Panc1 (cell line): ENCODE measurements around the gene MLST8. TPM values are rescaled to one million over a fixed set of nuclear protein-coding genes. Genes with fewer than 3 reads are reported as not detected.
A peak's percentile ranks its signal among the peaks of the same experiment; 100 is the strongest.

Experiments
- ATAC-seq: fragments of 200-7000 bp; cut with Tn5 transposase; 2 replicates; pipeline ENCODE4 v1.9.1; 2020; ENCODE audit warnings: mild to moderate bottlenecking, moderate library complexity
- BruUV-seq: library from RNA; stranded (reverse); fragments of 400-500 nt; replicated peaks from 2 replicates; lab custom pipeline; 2021; lab: Mats Ljungman, UMichigan
- CTCF ChIA-PET: fragments of 300-600 bp; sonication (Branson Sonifier 250); formaldehyde crosslinking; loops from one replicate; lab custom pipeline; 2022; ENCODE audit warnings: antibody characterized with exemption; lab: Charles Lee
- POLR2A ChIA-PET: fragments of 300-600 bp; sonication (Branson Sonifier 250); formaldehyde crosslinking; loops from one replicate; lab custom pipeline; 2022; ENCODE audit warnings: antibody characterized with exemption; lab: Charles Lee
- DNase-seq: peaks from one replicate; pipeline ENCODE4 v3.0.0-alpha.2; 2010; ENCODE audit warnings: low read depth, low spot score
- H3K27ac ChIP-seq: 2 replicates; pipeline ENCODE4 v1.5.1; 2011; ENCODE audit warnings: mild to moderate bottlenecking, low read length, inconsistent platforms
- H3K27me3 ChIP-seq: fragments of 200-500 bp; sonication (Bioruptor generic); 2 replicates; pipeline ENCODE4 v1.6.0; 2014; ENCODE audit warnings: low read length, inconsistent platforms; ENCODE audit not compliant: control insufficient read depth, insufficient read depth
- H3K36me3 ChIP-seq: fragments of 200-500 bp; sonication (Bioruptor generic); 2 replicates; pipeline ENCODE4 v1.5.1; 2014; ENCODE audit warnings: inconsistent platforms, mild to moderate bottlenecking, low read length, moderate library complexity; ENCODE audit not compliant: control insufficient read depth, insufficient read depth
- H3K4me1 ChIP-seq: 2 replicates; pipeline ENCODE4 v1.5.1; 2011; ENCODE audit warnings: inconsistent platforms, mild to moderate bottlenecking, low read length, moderate library complexity; ENCODE audit not compliant: control insufficient read depth, insufficient read depth
- H3K4me3 ChIP-seq, 2 experiments: 2 replicates each; pipeline ENCODE4 v1.5.1; 2011 to 2012; ENCODE audit warnings: low read depth in 2 of 2, low read length in 2 of 2, mild to moderate bottlenecking in 2 of 2, inconsistent platforms in 1 of 2, moderate library complexity in 1 of 2
- H3K9me3 ChIP-seq: fragments of 200-500 bp; sonication (Bioruptor generic); 2 replicates; pipeline ENCODE4 v1.5.1; 2014; ENCODE audit warnings: low read depth, mild to moderate bottlenecking, inconsistent platforms, low read length, moderate library complexity; ENCODE audit not compliant: control insufficient read depth, insufficient read depth
- CTCF ChIP-seq: fragments of 450-650 bp; IDR thresholded peaks from 2 replicates; pipeline ENCODE4 v1.5.1; 2017; ENCODE audit warnings: mild to moderate bottlenecking
- POLR2AphosphoS5 ChIP-seq: IDR thresholded peaks from 2 replicates; pipeline ENCODE4 v1.6.1; 2012; ENCODE audit warnings: mild to moderate bottlenecking, low read depth, low read length, moderate library complexity
- SIN3A ChIP-seq: IDR thresholded peaks from 2 replicates; pipeline ENCODE4 v1.6.1; 2012; ENCODE audit warnings: low read depth, mild to moderate bottlenecking, low read length, moderate library complexity, borderline replicate concordance; ENCODE audit not compliant: insufficient read depth
- TCF7L2 ChIP-seq: IDR thresholded peaks from 2 replicates; pipeline ENCODE4 v1.6.1; 2011; ENCODE audit warnings: mild to moderate bottlenecking, low read depth, low read length, inconsistent platforms
- in situ Hi-C: cut with HindIII; loops from 2 replicates; pipeline ENCODE4 v1.10.0; 2016; ENCODE audit warnings: low sequenced_read_pairs, low pct_unique_long_range_greater_than_20kb
- intact Hi-C: fragments of 100-400 bp; cut with micrococcal nuclease; formaldehyde crosslinking; loops from one replicate; pipeline ENCODE4 v1.10.0; 2022; ENCODE audit not compliant: unreplicated experiment
- total RNA-seq: library from RNA; stranded (reverse); gene quantifications from one replicate; pipeline ENCODE4 v1.2.1, GENCODE V29; 2021; ENCODE audit not compliant: unreplicated experiment
- TF ChIP-seq, protein P1 (sequence below), 2 experiments: IDR thresholded peaks; 2 replicates each; pipeline ENCODE4 v1.6.1; 2011 to 2012; ENCODE audit warnings: low read depth in 2 of 2, control low read depth in 1 of 2, low read length in 1 of 2, mild to moderate bottlenecking in 1 of 2, moderate library complexity in 1 of 2; ENCODE audit not compliant: insufficient read depth in 1 of 2

The MLST8 gene
- total RNA-seq, 1 experiment from 2014 or later: 91.1 TPM

GRCh38 chr16:2235234-2235651 lies 30.0 kb downstream of the MLST8 start:
- intact Hi-C loops (no loop called here), in situ Hi-C loops (no loop called here)
- Histone ChIP-seq H3K4me3 (no peak overlapping the region), H3K27ac (no peak overlapping the region), H3K4me1 (peaks cover 8% of the 10 kb centered on the region), H3K9me3 (no peaks in the 10 kb centered on the region), H3K27me3 (no peaks in the 10 kb centered on the region), H3K36me3 (no peaks in the 10 kb centered on the region; the same call in 1 of the 2 replicates)
- POLR2A ChIA-PET: no interaction called here
- CTCF ChIA-PET: no interaction called here
- ATAC-seq: no peak
- no peak for TF ChIP-seq CTCF
- TF ChIP-seq, protein P1, sequence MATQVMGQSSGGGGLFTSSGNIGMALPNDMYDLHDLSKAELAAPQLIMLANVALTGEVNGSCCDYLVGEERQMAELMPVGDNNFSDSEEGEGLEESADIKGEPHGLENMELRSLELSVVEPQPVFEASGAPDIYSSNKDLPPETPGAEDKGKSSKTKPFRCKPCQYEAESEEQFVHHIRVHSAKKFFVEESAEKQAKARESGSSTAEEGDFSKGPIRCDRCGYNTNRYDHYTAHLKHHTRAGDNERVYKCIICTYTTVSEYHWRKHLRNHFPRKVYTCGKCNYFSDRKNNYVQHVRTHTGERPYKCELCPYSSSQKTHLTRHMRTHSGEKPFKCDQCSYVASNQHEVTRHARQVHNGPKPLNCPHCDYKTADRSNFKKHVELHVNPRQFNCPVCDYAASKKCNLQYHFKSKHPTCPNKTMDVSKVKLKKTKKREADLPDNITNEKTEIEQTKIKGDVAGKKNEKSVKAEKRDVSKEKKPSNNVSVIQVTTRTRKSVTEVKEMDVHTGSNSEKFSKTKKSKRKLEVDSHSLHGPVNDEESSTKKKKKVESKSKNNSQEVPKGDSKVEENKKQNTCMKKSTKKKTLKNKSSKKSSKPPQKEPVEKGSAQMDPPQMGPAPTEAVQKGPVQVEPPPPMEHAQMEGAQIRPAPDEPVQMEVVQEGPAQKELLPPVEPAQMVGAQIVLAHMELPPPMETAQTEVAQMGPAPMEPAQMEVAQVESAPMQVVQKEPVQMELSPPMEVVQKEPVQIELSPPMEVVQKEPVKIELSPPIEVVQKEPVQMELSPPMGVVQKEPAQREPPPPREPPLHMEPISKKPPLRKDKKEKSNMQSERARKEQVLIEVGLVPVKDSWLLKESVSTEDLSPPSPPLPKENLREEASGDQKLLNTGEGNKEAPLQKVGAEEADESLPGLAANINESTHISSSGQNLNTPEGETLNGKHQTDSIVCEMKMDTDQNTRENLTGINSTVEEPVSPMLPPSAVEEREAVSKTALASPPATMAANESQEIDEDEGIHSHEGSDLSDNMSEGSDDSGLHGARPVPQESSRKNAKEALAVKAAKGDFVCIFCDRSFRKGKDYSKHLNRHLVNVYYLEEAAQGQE (IDR thresholded peaks at IDR 0.05; ENCODE audit: insufficient read depth in 1 of 2, low read depth in 2 of 2, low read length in 1 of 2): 0 out of 4 replicates have a peak, but pooled peaks of 1 of the 2 experiments have one; percentile 40
- no TSS peak for BruUV-seq
- DNase-seq: no peak

GRCh38 chr16:2235695-2236336 lies 30.6 kb downstream of the MLST8 start:
- no TSS peak for BruUV-seq
- Histone ChIP-seq H3K4me1 (peaks cover 8% of the 10 kb centered on the region), H3K27ac (no peak overlapping the region), H3K36me3 (no peaks in the 10 kb centered on the region; the same call in 1 of the 2 replicates), H3K27me3 (no peaks in the 10 kb centered on the region), H3K4me3 (no peak overlapping the region), H3K9me3 (no peaks in the 10 kb centered on the region)
- intact Hi-C loops (no loop called here), in situ Hi-C loops (no loop called here)
- ChIA-PET CTCF (no interaction called here), POLR2A (no interaction called here)
- TF ChIP-seq POLR2AphosphoS5 (no peak), SIN3A (no peak), CTCF (no peak), TCF7L2 (no peak)
- TF ChIP-seq, protein P1 (IDR thresholded peaks at IDR 0.05; ENCODE audit: insufficient read depth in 1 of 2, low read depth in 2 of 2, low read length in 1 of 2): no peak
- ATAC-seq (peak; percentile 6), DNase-seq (no peak)
